Inflammatory macrophage treated with lipopolysaccharide for 4 hours (primary cell): ENCODE data around the gene HSFY2.
"Not testable (repeated sequence)": the region's sequence is repeated elsewhere in the genome, so short reads cannot be mapped to it uniquely, and the experiment has no call there.

Experiments used
- DNase-seq: peaks from one replicate; pipeline ENCODE4 v3.0.0-alpha.2; 2020

The HSFY2 gene

GRCh38 chrY:18773635-18774034, at the start of gene HSFY2:
TSS of gene HSFY2 (minus strand) at chrY:18773735. CDS start at chrY:18773618, 117 bp downstream.
- DNase-seq: not testable (repeated sequence)

- not testable (repeated sequence) for DNase-seq
Observed at GRCh38 chrY:18815751-18816150, 42.2 kb upstream of the HSFY2 start.

- not testable (repeated sequence) for DNase-seq
Observed at GRCh38 chrY:18788757-18789406, 15.3 kb upstream of the HSFY2 start.

GRCh38 chrY:18754077-18754476, 19.5 kb downstream of the HSFY2 start:
- DNase-seq: not testable (repeated sequence)

- DNase-seq: not testable (repeated sequence)
Observed at GRCh38 chrY:18753133-18753815, 20.3 kb downstream of the HSFY2 start.

GRCh38 chrY:18723714-18724113, 49.8 kb downstream of the HSFY2 start:
- DNase-seq: not testable (repeated sequence)
